ENCODE results near the gene TMEM181.

The TMEM181 gene

DNA sequence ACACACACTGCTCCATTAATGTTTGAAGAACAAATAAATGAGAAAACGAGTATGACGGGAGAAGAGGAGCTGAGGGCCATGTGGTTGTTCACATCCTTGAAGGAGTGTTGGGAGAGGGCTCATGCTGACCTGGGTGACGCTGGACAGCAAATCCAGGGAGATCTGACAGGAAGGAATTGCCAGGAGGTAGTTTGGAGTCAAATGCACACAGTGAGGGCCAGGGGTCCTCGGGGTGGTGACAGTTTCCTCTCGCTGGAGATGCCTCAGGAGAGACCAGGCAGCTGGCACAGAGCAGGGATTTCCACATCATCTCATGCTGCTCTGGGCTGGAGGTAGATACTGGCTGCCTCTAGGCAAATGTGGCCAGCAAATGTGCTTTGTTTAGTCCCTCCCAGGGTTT is 2.0 kb upstream of the TMEM181 start:
- H3K4me3 ChIP-seq (ENCODE audit: low read depth, low read length), result no peak overlapping the region
- no peak for DNase-seq (ENCODE audit: low read depth)
- TF ChIP-seq, protein P1, sequence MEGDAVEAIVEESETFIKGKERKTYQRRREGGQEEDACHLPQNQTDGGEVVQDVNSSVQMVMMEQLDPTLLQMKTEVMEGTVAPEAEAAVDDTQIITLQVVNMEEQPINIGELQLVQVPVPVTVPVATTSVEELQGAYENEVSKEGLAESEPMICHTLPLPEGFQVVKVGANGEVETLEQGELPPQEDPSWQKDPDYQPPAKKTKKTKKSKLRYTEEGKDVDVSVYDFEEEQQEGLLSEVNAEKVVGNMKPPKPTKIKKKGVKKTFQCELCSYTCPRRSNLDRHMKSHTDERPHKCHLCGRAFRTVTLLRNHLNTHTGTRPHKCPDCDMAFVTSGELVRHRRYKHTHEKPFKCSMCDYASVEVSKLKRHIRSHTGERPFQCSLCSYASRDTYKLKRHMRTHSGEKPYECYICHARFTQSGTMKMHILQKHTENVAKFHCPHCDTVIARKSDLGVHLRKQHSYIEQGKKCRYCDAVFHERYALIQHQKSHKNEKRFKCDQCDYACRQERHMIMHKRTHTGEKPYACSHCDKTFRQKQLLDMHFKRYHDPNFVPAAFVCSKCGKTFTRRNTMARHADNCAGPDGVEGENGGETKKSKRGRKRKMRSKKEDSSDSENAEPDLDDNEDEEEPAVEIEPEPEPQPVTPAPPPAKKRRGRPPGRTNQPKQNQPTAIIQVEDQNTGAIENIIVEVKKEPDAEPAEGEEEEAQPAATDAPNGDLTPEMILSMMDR (IDR thresholded peaks at IDR 0.05; ENCODE audit: control insufficient read depth, extremely low read depth, insufficient read depth), result no peak

DNA sequence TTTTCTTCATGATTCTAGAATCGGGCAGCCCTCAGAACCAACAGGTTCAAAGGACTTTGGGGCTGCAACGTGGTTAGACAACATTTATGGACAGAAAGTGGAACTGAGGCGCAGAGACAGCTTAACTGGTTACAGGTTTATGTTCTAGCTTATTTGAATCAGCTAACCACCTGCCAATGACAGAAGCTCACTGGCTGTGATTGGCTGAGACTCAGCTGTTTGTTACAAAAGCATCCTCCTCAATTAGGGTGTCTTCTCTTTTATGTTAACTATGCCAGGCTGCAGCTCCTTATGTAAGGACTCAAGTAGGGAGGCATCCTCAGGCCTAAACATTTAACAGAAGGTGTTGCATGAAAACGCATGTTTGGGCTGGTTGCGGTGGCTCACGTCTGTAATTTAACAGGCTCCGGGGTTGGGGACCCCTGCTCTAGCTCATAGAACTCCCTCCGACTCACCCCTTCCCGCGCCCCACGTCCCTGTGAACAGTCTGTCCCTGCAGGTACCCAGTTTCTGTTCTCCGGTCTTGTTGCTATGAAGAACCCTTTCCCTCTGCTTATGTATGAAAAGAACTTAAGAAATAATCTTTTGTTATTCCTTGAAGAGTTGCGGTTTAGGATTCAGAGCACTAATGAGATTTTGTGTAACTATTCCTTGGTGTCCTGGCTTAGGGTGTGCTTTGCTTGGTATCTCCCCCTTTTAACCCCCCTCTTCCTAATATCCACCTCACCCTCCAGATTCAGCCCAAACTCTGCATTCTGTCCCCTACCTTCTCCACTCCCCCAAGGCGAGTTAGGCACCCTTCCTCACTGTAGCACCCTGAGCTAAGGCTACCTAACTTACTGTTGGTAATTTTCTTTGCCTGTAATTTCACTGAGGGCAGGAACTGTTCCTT is 1.2 kb upstream of the TMEM181 start:
- H3K4me3 ChIP-seq (ENCODE audit: low read depth, low read length), result no peak overlapping the region
- DNase-seq (ENCODE audit: low read depth), result no peak
- TF ChIP-seq, protein P1 (IDR thresholded peaks at IDR 0.05; ENCODE audit: control insufficient read depth, extremely low read depth, insufficient read depth), result no peak

DNA sequence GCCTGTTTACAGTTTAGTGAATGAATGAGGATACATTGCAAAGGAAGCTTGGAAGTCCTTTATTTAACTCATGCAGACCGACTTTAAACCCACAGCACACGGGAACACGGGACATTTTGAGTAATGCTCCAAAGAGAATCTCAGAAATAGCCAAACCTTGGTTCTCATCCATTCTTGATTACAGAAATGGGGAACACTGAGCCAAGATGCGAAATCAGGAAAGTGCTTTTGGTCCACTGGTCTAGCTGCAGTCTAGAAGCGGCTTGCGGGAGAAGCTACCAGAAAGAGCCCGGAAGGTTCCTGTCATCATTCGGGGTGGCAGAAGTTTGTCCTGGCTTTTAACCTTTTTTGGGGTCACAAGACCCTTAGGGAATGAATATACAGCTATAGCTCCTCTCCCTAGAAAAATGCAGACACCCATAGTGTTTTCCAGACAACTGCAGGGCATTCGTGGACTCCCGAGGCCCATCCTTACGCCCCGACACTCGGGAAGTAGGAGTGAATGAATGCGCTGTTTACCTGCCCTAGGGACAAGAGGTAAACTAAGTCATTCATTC is 475 bp upstream of the TMEM181 start:
- H3K4me3 ChIP-seq (ENCODE audit: low read depth, low read length), result peak overlapping the region; percentile 48
- TF ChIP-seq, protein P1 (IDR thresholded peaks at IDR 0.05; ENCODE audit: control insufficient read depth, extremely low read depth, insufficient read depth), result no peak
- DNase-seq (ENCODE audit: low read depth), result no peak

DNA sequence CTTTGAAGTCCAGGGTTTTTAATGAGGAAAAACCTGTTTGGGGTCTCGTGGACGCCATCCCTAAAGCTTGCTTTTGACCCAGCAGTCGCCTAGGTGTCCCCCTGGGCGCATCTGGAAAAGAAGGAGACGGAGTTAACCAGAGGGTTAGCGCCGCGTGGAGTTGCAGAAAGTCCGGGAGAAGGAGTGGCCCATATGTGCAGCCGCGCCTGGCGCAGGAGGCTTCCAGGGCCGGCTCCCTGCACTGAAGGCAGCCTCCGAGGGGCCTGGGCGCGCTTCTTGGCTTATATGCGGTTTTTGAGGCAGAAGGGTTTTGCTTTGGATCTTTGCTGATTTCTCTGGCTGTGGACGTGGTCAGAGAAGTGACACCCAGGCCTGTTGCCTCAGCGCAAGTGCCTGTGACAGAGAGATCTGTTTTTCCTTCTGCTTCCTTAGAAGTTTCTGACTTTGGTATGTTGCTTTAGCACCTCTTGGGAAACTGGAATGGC is 987 bp downstream of the TMEM181 start:
- DNase-seq (ENCODE audit: low read depth), result no peak
- TF ChIP-seq, protein P1 (IDR thresholded peaks at IDR 0.05; ENCODE audit: control insufficient read depth, extremely low read depth, insufficient read depth), result no peak
- peak overlapping the region; percentile 59 for H3K4me3 ChIP-seq (ENCODE audit: low read depth, low read length)

DNA sequence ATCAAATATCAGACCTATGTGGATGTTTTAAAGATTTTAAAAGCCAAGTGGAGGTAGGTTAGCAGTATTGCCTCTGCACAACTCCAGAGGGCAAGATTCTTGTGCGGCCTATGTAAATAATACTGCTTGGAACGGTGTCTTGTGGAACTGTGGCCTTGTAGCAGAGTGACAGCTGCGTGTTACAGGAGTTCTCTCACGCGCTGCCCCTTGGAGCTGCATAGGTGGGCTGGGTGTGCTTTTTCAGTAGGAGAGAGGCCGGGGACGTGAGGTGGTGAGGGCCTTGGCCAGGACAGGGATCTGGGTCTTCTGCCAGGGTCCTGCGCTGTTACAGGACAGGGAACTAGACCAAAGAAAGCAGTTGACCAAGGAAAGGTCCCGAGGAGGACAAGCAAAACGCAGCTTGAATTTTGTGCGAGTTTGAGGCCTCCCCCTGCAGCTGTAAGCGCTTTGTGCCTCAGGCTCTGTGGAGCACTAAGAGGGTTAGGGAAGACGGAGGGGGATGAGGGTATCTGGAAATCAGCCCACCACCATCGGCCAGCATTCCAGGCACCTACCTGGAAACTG is 1.5 kb downstream of the TMEM181 start:
- TF ChIP-seq, protein P1 (IDR thresholded peaks at IDR 0.05; ENCODE audit: control insufficient read depth, extremely low read depth, insufficient read depth), result no peak
- no peak for DNase-seq (ENCODE audit: low read depth)

DNA sequence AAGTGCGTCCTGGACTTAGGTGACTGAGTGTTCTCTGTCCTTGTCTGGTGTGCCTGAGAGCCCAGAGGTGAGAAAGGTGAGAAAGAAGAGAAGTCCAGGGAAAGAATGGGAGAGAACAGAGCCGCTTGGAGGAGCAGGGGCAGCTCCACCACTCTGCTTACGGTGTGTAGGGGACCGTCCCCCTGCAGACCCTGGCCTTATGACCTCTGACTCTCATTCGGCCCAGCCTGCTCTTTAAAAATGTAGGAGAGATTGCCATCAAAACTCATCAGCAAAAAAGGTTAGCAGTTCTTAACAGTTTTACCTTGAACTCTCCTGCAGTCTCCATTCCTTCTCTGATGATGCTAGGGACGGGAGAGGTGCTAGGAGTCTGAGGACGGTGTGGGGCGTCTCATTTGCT is 2.0 kb downstream of the TMEM181 start:
- H3K4me3 ChIP-seq (ENCODE audit: low read depth, low read length), result no peak overlapping the region
- TF ChIP-seq, protein P1 (IDR thresholded peaks at IDR 0.05; ENCODE audit: control insufficient read depth, extremely low read depth, insufficient read depth), result no peak
- DNase-seq (ENCODE audit: low read depth), result no peak

More for the DNA sequence above, 1.5 kb downstream of the TMEM181 start:
- peak overlapping the region; percentile 59 for H3K4me3 ChIP-seq (ENCODE audit: low read depth, low read length)

All from LNCaP clone FGC (cell line).